Gastroesophageal sphincter (tissue), 3 donors: ENCODE results near the gene SNX8.
A peak's percentile ranks its signal among the peaks of the same experiment; 100 is the strongest.

Source experiments
- POLR2A ChIP-seq, 2 donors: fragments of 450-650 bp; IDR thresholded peaks; one replicate each; pipeline ENCODE4 v1.6.1; 2017; ENCODE audit warnings: antibody characterized with exemption in 2 of 2, mild to moderate bottlenecking in 2 of 2, moderate library complexity in 1 of 2
- TF ChIP-seq, protein P1 (sequence below), 4 experiments: fragments of 200-600 bp in 2 of 4; fragments of 450-650 bp in 2 of 4; sonication (generic) in 1 of 4; IDR thresholded peaks; one replicate each; pipeline ENCODE4 v1.5.1; 2017 to 2019; ENCODE audit warnings: antibody characterized with exemption in 4 of 4, mild to moderate bottlenecking in 2 of 4, moderate library complexity in 2 of 4

DNA sequence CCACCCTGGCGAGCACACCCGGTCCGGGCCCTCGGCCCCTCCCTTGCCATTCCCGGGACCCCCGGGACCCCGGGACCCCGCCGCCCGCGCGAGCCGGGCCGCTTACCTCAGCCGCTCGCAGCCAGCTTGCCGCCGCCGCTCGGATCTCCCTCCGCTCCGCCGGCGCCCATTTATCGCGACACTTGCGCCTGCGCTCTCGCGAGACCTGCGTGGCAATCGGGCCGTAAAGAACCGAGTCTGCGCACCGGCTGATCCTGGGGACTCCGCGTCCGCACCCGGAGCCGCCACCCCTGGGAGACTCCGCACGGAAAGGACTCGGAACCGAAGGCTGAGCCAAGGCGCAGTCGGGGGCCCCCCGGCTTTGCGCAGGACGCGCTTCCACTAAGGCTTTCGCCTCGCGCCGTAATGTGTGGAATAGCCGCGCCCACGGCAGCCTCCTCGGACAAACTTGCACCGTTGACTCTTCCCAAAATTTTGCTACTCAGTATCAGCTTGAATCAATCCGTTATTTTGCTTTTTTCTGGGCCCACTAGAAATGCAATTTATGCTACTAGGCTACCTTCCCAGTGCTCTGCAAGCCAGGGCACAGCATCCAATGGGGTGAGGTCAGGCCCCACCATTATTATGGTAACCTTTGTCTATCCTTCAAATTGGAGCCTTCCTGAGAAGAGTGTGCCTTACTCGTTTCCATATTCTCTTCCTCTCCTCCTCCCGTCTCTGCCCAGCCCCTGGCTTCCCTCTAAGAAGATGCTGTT lies 81.3 kb downstream of the SNX8 start, which contains the start of gene MAD1L1:
- TF ChIP-seq, protein P1, sequence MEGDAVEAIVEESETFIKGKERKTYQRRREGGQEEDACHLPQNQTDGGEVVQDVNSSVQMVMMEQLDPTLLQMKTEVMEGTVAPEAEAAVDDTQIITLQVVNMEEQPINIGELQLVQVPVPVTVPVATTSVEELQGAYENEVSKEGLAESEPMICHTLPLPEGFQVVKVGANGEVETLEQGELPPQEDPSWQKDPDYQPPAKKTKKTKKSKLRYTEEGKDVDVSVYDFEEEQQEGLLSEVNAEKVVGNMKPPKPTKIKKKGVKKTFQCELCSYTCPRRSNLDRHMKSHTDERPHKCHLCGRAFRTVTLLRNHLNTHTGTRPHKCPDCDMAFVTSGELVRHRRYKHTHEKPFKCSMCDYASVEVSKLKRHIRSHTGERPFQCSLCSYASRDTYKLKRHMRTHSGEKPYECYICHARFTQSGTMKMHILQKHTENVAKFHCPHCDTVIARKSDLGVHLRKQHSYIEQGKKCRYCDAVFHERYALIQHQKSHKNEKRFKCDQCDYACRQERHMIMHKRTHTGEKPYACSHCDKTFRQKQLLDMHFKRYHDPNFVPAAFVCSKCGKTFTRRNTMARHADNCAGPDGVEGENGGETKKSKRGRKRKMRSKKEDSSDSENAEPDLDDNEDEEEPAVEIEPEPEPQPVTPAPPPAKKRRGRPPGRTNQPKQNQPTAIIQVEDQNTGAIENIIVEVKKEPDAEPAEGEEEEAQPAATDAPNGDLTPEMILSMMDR (IDR thresholded peaks at IDR 0.05): no peak
- TF ChIP-seq POLR2A (IDR thresholded peaks at IDR 0.05): peak in 1 of 2 donors; percentile 13
